ENCODE measurements around the gene PRSS56. TPM values are rescaled to one million over a fixed set of nuclear protein-coding genes. Genes with fewer than 3 reads are reported as not detected.

The PRSS56 gene
- polyA plus RNA-seq, 1 donor (not counting 4 experiments of a cell fraction or from before 2014, with no cell fraction given): not detected

GRCh38 chr2:232523402-232523681 lies 3.2 kb downstream of the PRSS56 start:
- no peak for FAIRE-seq
- no peak for DNase-seq (ENCODE audit: low read depth, low spot score)
- H3K27me3 ChIP-seq (ENCODE audit: control insufficient read depth, extremely low read depth, insufficient read depth, low read length): peaks cover 49% of the 10 kb centered on the region
- no peak for TF ChIP-seq CTCF (optimal IDR thresholded peaks at IDR 0.05 in 1 of 3, IDR thresholded peaks at IDR 0.05 in 1 of 3, conservative IDR thresholded peaks at IDR 0.05 in 1 of 3; ENCODE audit: extremely low read depth in 1 of 3, insufficient read depth in 2 of 3, low read length in 3 of 3)
- peak; percentile 42 for TF ChIP-seq EZH2 (IDR thresholded peaks at IDR 0.05; ENCODE audit: low read length)
- dilution Hi-C loops (cut with MboI; ENCODE audit: extremely low pct_ligation_motif_present, low sequenced_read_pairs): no loop called here
- H3K9ac ChIP-seq (ENCODE audit: control insufficient read depth, extremely low read depth, insufficient read depth, low read length): no peak overlapping the region
- H2AFZ ChIP-seq (ENCODE audit: control insufficient read depth, low read length): no peak overlapping the region
- no peaks in the 10 kb centered on the region for H3K36me3 ChIP-seq (ENCODE audit: control insufficient read depth in 2 of 2, extremely low read depth in 1 of 2, insufficient read depth in 2 of 2, low read length in 2 of 2)
- no peaks in the 10 kb centered on the region for H3K9me1 ChIP-seq (ENCODE audit: control insufficient read depth, extremely low read depth, insufficient read depth, low read length)
- no peaks in the 10 kb centered on the region for H3K9me3 ChIP-seq (ENCODE audit: control insufficient read depth, low read depth, low read length)
- no peaks in the 10 kb centered on the region for H4K20me1 ChIP-seq (ENCODE audit: control insufficient read depth, extremely low read depth, insufficient read depth, low read length)
- H3K27ac ChIP-seq (ENCODE audit: control insufficient read depth, insufficient read depth, low read length): no peak overlapping the region
- H3K4me2 ChIP-seq (ENCODE audit: control insufficient read depth, extremely low read depth, insufficient read depth, low read depth, low read length): no peak overlapping the region
- H3K79me2 ChIP-seq (ENCODE audit: control insufficient read depth, insufficient read depth, low read length): no peaks in the 10 kb centered on the region
- no peak overlapping the region for H3K4me3 ChIP-seq (ENCODE audit: control insufficient read depth in 2 of 3, extremely low read depth in 1 of 3, insufficient read depth in 2 of 3, low read depth in 1 of 3, low read length in 3 of 3)
- no peaks in the 10 kb centered on the region for H3K4me1 ChIP-seq (ENCODE audit: control insufficient read depth, extremely low read depth, insufficient read depth, low read length)

- peak overlapping the region; percentile 45 for H3K4me2 ChIP-seq (ENCODE audit: control insufficient read depth, extremely low read depth, insufficient read depth, low read depth, low read length)
- no peaks in the 10 kb centered on the region for H3K36me3 ChIP-seq (ENCODE audit: control insufficient read depth in 2 of 2, extremely low read depth in 1 of 2, insufficient read depth in 2 of 2, low read length in 2 of 2)
- H2AFZ ChIP-seq (ENCODE audit: control insufficient read depth, low read length): no peak overlapping the region
- H3K4me3 ChIP-seq (ENCODE audit: control insufficient read depth in 2 of 3, extremely low read depth in 1 of 3, insufficient read depth in 2 of 3, low read depth in 1 of 3, low read length in 3 of 3): no peak overlapping the region
- no peaks in the 10 kb centered on the region for H3K79me2 ChIP-seq (ENCODE audit: control insufficient read depth, insufficient read depth, low read length)
- no peak overlapping the region for H3K9ac ChIP-seq (ENCODE audit: control insufficient read depth, extremely low read depth, insufficient read depth, low read length)
- H3K9me3 ChIP-seq (ENCODE audit: control insufficient read depth, low read depth, low read length): no peaks in the 10 kb centered on the region
- no peaks in the 10 kb centered on the region for H3K9me1 ChIP-seq (ENCODE audit: control insufficient read depth, extremely low read depth, insufficient read depth, low read length)
- dilution Hi-C loops (cut with MboI; ENCODE audit: extremely low pct_ligation_motif_present, low sequenced_read_pairs): no loop called here
- TF ChIP-seq EZH2 (IDR thresholded peaks at IDR 0.05; ENCODE audit: low read length) (peak; percentile 70), CTCF (optimal IDR thresholded peaks at IDR 0.05 in 1 of 3, IDR thresholded peaks at IDR 0.05 in 1 of 3, conservative IDR thresholded peaks at IDR 0.05 in 1 of 3; ENCODE audit: extremely low read depth in 1 of 3, insufficient read depth in 2 of 3, low read length in 3 of 3) (peak in 2 of 3 experiments; percentile 12 to 63)
- no peaks in the 10 kb centered on the region for H4K20me1 ChIP-seq (ENCODE audit: control insufficient read depth, extremely low read depth, insufficient read depth, low read length)
- DNase-seq (ENCODE audit: low read depth, low spot score): no peak
- H3K27me3 ChIP-seq (ENCODE audit: control insufficient read depth, extremely low read depth, insufficient read depth, low read length): peaks cover 49% of the 10 kb centered on the region
- no peaks in the 10 kb centered on the region for H3K4me1 ChIP-seq (ENCODE audit: control insufficient read depth, extremely low read depth, insufficient read depth, low read length)
- no peak for FAIRE-seq
- H3K27ac ChIP-seq (ENCODE audit: control insufficient read depth, insufficient read depth, low read length): no peak overlapping the region
These were observed 3.8 kb downstream of the PRSS56 start for GRCh38 chr2:232523682-232524597.
